Mucosa of descending colon (tissue), 3 donors: ENCODE measurements around the gene ERC1. TPM values are rescaled to one million over a fixed set of nuclear protein-coding genes. Genes with fewer than 3 reads are reported as not detected.
"Not testable (repeated sequence)": the region's sequence is repeated elsewhere in the genome, so short reads cannot be mapped to it uniquely, and the experiment has no call there.

Experiments
- ATAC-seq: fragments of 200-7000 bp; cut with Tn5 transposase; one replicate; pipeline ENCODE4 v1.9.1; 2020; ENCODE audit warnings: mild to moderate bottlenecking, moderate library complexity
- DNase-seq, 3 donors: peaks; one replicate each; pipeline ENCODE4 v3.0.0-alpha.2; 2020
- H3K36me3 ChIP-seq: fragments of 200-600 bp; one replicate; pipeline ENCODE4 v1.8.0; 2021; ENCODE audit warnings: low read depth, mild to moderate bottlenecking
- H3K4me1 ChIP-seq: fragments of 200-600 bp; one replicate; pipeline ENCODE4 v1.8.0; 2021; ENCODE audit warnings: low read depth, mild to moderate bottlenecking
- H3K4me3 ChIP-seq: fragments of 200-600 bp; one replicate; pipeline ENCODE4 v1.8.0; 2021; ENCODE audit warnings: mild to moderate bottlenecking
- H3K9me3 ChIP-seq: fragments of 200-600 bp; one replicate; pipeline ENCODE4 v1.8.0; 2021; ENCODE audit warnings: mild to moderate bottlenecking
- intact Hi-C, 2 donors: fragments of 100-400 bp; cut with DNase I in 1 of 2; cut with micrococcal nuclease in 1 of 2; formaldehyde crosslinking; loops; one replicate each; pipeline versions ENCODE4 v1.11.0 to v1.11.1; 2022; cut with DNase I, micrococcal nuclease
- total RNA-seq, 3 donors: library from RNA; stranded (reverse); fragmentation: NEBNext Ultra II Directional in 2 of 3; extraction: Animal tissue kit (Norgen Biotek cat#: 25700) in 2 of 3; gene quantifications; one replicate each; pipeline versions ENCODE4 v1.2.1 to v1.2.4, GENCODE V29; 2021 to 2023
- TF ChIP-seq, protein P1 (sequence below): fragments of 200-600 bp; IDR thresholded peaks from one replicate; pipeline ENCODE4 v1.8.0; 2022; ENCODE audit warnings: antibody characterized with exemption, mild to moderate bottlenecking
- donor health status: DM: no; HTN: no; CAD: no; lungs with moderate emphysema.
- donor health status: DM: no; HTN: no; CAD: no.
- donor health status: DM: no; HTN: yes; CAD: no.

Gene ERC1
- total RNA-seq, 3 donors from 2014 or later: 42.6 to 76.3 (median 49.6) TPM

- Histone ChIP-seq H3K4me1 (peaks cover 10% of the 10 kb centered on the region), H3K4me3 (no peak overlapping the region), H3K9me3 (no peaks in the 10 kb centered on the region), H3K36me3 (no peaks in the 10 kb centered on the region)
- no peak for DNase-seq
- TF ChIP-seq, protein P1, sequence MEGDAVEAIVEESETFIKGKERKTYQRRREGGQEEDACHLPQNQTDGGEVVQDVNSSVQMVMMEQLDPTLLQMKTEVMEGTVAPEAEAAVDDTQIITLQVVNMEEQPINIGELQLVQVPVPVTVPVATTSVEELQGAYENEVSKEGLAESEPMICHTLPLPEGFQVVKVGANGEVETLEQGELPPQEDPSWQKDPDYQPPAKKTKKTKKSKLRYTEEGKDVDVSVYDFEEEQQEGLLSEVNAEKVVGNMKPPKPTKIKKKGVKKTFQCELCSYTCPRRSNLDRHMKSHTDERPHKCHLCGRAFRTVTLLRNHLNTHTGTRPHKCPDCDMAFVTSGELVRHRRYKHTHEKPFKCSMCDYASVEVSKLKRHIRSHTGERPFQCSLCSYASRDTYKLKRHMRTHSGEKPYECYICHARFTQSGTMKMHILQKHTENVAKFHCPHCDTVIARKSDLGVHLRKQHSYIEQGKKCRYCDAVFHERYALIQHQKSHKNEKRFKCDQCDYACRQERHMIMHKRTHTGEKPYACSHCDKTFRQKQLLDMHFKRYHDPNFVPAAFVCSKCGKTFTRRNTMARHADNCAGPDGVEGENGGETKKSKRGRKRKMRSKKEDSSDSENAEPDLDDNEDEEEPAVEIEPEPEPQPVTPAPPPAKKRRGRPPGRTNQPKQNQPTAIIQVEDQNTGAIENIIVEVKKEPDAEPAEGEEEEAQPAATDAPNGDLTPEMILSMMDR: no peak
- intact Hi-C loops: no loop called here
- ATAC-seq: peak; percentile 1
Measured at GRCh38 chr12:1350934-1351240, 359.9 kb downstream of the ERC1 start.

GRCh38 chr12:1351926-1352325 lies 360.9 kb downstream of the ERC1 start:
- ATAC-seq (no peak), DNase-seq (no peak)
- peaks cover 10% of the 10 kb centered on the region for H3K4me1 ChIP-seq
- TF ChIP-seq, protein P1: no peak
- no peaks in the 10 kb centered on the region for H3K9me3 ChIP-seq
- H3K4me3 ChIP-seq: no peak overlapping the region
- no peaks in the 10 kb centered on the region for H3K36me3 ChIP-seq
- intact Hi-C loops: no loop called here

- peaks cover 9% of the 10 kb centered on the region for H3K4me1 ChIP-seq
- TF ChIP-seq, protein P1: no peak
- DNase-seq (no peak), ATAC-seq (no peak)
- H3K36me3 ChIP-seq: no peaks in the 10 kb centered on the region
- no peak overlapping the region for H3K4me3 ChIP-seq
- no peaks in the 10 kb centered on the region for H3K9me3 ChIP-seq
- intact Hi-C loops: no loop called here
Measured at GRCh38 chr12:1353451-1353850, 362.4 kb downstream of the ERC1 start.

- Histone ChIP-seq H3K4me1 (peaks cover 5% of the 10 kb centered on the region), H3K9me3 (no peaks in the 10 kb centered on the region), H3K36me3 (no peaks in the 10 kb centered on the region), H3K4me3 (no peak overlapping the region)
- no peak for ATAC-seq
- DNase-seq: no peak
- intact Hi-C loops: no loop called here
- TF ChIP-seq, protein P1: no peak
Measured at GRCh38 chr12:1355396-1355795, 364.4 kb downstream of the ERC1 start.

DNA sequence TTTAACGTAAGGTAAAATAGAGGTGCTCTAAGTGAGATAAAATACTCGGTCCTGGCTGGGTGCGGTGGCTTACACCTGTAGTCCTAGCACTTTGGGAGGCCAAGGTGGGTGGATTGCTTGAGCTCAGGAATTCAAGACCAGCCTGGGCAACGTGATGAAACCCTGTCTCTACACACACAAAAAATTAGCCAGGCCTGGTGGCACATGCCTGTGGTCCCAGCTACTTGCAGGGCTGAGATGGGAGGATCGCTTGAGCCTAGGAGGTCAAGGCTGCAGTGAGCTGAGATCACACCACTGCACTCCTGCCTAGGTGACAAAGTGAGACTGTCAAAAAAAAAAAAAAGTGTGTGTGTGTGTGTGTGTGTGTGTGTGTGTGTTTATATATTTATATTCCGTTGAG lies 364.8 kb downstream of the ERC1 start:
- H3K36me3 ChIP-seq, intact Hi-C loops, H3K9me3 ChIP-seq, DNase-seq, H3K4me1 ChIP-seq, ATAC-seq, H3K4me3 ChIP-seq: not testable (repeated sequence)

- Histone ChIP-seq H3K9me3 (no peaks in the 10 kb centered on the region), H3K4me1 (no peaks in the 10 kb centered on the region), H3K36me3 (no peaks in the 10 kb centered on the region), H3K4me3 (no peak overlapping the region)
- no peak for DNase-seq
- no peak for ATAC-seq
- intact Hi-C loops: no loop called here
- TF ChIP-seq, protein P1: no peak
Measured at GRCh38 chr12:1356285-1356684, 365.3 kb downstream of the ERC1 start.
